GM21526 (cell line): ENCODE measurements around the gene CEP44.
"Not testable (repeated sequence)": the region's sequence is repeated elsewhere in the genome, so short reads cannot be mapped to it uniquely, and the experiment has no call there.

Source experiments
- ATAC-seq: cut with Tn5 transposase; IDR thresholded peaks from one replicate; pipeline ENCODE4 v1.9.1; 2021; ENCODE audit warnings: moderate library complexity; ENCODE audit not compliant: unreplicated experiment, low FRiP score

Gene CEP44

DNA sequence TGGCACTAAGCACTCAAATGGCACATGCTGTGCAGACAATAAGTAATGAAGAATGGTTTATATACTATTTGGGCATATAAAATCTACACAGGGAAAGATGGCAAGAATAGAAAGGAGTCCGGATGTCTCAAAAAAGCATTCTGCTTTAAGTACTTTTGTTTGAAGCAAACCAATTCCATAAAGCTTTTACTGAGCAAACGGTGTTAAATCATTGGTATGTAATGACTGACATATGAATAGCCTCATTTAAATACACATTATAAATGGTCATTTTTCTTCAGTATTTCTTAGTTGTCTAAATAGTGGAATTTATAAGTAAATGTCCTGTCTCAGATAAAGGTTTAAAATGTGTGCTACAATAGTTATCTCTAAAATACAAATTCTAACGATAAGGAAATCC lies 6.3 kb upstream of the CEP44 start:
- no peak for ATAC-seq

GRCh38 chr4:174278467-174278866 lies 5.2 kb upstream of the CEP44 start:
- ATAC-seq, result no peak

DNA sequence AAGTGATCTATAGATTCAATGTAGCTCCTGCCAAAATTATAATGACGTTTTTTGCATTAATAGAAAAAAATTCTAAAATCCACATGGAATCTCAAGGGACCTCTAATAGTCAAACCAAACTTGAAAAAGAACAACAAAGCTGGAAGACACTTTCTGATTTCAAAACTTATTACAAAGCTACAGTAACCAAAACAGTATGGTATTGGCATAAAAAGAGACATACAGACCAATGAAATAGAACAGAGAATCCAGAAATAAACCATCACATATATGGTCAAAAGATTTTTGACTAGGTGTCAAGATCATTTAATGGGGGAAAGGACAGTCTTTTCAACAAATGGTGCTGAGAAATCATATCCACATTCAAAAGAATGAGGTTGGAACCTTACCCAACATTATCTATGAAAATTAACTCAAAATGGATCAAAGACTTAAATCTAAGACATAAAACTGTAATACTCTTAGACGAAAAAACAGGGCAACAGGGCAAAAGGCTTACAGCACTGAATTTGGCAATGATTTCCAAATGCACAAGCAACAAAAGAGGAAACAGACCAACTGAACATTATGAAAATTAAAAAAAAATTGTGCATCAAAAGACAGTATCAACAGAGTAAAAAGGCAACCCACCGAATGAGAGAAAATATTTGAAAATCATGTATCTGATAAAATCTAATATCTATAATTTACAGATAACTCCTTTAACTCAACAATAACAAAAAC lies 4.1 kb upstream of the CEP44 start:
- ATAC-seq, result no peak

DNA sequence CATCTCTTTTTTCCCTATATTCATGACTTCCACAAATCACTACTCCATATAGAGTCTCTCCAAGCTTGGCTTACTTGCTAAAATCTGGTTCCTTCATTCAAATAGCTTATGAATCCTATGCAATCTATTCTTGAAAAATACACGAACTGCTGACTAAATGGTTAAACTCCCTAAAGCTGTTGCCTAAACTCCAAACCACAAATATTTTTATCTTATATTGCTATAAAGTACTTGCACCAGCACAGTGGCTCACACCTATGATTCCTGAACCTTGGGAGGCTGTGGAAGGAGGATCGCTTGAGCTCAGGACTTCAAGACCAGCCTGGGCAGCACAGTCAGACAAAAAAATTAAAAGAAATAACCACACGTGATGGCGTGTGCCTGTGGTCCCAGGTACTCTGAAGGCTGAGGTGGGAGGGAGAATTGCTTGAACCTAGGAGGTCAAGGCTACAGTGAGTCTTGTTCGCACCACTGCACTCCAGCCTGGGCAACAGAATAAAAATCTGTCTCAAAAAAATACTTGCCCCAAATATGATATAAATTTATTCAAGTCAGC lies 2.5 kb upstream of the CEP44 start:
- ATAC-seq, result no peak

GRCh38 chr4:174281901-174282300 lies 1.8 kb upstream of the CEP44 start:
- ATAC-seq, result no peak

DNA sequence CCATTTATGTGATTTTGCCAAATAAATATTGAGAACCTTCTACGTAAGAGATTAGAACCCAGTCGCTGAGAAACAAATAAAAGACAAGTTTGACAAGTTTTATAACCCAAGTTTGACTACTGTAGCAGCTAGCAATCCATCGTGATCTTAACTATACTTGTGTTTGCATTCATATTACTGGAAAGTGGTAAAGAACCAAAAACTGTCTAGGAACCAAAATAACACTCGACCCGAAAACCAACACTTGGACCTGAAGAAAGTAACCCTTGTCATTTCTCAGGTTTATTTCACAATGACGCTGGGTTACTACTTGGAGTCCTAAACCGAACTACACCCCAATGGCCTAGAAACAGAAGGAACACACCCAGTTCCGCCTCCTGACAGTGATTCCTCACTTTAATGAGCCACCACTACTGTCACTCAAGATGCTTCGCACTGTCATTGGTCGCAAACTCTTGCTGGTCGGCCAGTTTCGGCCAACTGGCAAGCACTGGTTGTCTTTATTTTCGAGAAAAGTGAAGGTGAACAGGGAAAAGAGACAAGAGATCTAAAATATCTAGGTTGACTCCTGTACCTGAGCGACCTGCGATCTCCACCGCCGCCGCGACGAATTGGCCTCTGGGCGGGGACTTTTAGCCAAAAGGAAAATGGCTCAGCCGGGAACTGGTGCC lies 740 bp upstream of the CEP44 start:
- peak; percentile 99 for ATAC-seq

- no peak for ATAC-seq
Measured at GRCh38 chr4:174284487-174284886, 776 bp downstream of the CEP44 start.

DNA sequence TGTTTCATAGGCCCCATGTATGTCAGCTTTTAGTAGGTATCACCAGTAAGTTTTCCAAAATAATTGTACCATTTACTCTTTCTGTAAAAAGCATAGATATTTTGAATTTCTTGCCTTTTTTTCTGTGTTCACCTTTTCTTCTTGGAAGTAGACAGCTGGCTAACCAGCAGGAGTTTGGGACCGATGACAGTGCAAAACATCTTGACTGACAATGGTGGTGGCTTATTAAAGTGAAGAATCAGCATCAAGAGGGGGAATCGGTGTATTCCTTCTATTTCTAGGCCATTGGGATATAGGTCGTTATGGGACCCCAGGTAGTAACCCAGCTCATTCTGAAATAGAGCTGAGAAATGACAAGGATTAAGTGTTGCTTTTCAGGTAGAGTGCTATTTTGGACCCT lies 3.2 kb downstream of the CEP44 start:
- no peak for ATAC-seq

DNA sequence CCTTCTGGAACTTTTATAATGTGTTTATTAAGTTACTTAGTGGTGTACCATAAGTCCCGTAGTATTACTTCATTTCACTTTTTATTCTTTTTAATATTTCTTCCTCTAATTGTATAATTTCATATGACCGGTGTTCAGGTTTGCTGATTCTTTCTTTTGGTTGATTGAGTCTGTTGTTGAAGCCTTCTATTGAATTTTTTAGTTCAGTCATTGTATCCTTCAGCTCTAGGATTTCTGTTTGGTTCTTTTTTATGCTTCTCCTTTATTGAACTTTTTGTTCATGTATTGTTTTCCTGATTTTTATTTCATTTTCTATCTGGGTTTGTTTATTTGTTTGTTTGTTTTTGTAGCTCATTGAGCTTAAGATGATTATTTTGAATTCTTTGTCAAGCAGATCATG lies 8.8 kb downstream of the CEP44 start:
- ATAC-seq, result no peak

DNA sequence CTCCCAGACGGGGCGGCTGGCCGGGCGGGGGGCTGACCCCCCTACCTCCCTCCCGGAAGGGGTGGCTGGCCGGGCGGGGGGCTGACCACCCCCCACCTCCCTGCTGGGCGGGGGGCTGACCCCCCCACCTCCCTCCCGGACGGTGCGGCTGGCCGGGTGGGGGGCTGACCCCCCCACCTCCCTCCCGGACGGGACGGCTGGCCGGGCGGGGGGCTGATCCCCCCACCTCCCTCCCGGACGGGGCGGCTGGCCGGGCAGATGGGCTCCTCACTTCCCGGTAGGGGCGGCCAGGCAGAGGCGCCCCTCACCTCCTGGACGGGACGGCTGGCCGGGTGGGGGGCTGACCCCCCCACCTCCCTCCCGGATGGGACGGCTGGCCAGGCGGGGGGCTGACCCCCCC lies 10.9 kb downstream of the CEP44 start:
- ATAC-seq, result not testable (repeated sequence)

DNA sequence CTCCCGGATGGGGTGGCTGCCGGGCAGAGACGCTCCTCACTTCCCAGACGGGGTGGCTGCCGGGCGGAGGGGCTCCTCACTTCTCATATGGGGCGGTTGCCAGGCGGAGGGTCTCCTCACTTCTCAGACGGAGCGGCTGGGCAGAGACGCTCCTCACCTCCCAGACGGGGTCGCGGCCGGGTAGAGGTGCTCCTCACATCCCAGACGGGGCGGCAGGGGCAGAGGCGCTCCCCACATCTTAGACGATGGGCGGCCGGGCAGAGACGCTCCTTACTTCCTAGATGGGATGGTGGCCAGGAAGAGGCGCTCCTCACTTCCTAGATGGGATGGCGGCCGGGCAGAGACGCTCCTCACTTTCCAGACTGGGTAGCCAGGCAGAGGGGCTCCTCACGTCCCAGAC lies 11.4 kb downstream of the CEP44 start:
- ATAC-seq, result not testable (repeated sequence)

DNA sequence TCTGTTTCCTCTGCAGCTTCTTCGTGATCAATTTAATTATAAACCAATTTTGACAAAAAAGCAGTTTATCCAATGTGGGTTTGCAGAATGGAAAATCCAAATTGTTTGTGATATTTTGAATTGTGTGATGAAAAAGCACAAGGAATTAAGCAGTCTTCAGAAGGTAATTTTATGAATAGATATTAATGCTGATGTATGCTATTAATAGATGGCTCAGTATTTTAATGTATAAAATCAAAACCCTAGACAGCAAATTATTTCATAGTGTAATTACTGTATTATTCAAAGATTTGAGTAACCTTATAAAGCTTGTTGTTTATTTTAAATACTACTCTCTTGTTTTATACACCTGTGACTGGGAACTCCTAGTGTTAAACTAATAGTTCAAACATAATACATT lies 20.0 kb downstream of the CEP44 start:
- no peak for ATAC-seq

- no peak for ATAC-seq
Measured at GRCh38 chr4:174304664-174305063, 21.0 kb downstream of the CEP44 start.

GRCh38 chr4:174305961-174306360 lies 22.2 kb downstream of the CEP44 start:
- ATAC-seq, result no peak

DNA sequence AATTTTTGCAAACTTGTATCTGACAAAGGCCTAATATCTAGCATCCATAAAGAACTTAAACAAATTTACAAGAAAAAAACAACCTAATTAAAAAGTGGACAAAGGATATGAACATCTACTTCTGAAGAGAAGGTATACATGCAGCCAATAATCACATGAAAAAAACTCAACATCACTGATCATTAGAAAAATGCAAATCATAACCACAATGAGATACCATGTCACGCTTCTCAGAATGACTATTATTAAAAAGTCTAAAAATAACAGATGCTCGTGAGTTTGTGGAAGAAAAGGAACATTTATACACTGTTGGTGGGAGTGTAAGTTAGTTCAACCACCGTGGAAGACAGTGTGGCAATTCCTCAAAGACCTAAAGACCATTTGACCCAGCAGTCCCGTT lies 24.0 kb downstream of the CEP44 start:
- ATAC-seq, result peak; percentile 48

GRCh38 chr4:174312993-174313392 lies 29.3 kb downstream of the CEP44 start:
- no peak for ATAC-seq

DNA sequence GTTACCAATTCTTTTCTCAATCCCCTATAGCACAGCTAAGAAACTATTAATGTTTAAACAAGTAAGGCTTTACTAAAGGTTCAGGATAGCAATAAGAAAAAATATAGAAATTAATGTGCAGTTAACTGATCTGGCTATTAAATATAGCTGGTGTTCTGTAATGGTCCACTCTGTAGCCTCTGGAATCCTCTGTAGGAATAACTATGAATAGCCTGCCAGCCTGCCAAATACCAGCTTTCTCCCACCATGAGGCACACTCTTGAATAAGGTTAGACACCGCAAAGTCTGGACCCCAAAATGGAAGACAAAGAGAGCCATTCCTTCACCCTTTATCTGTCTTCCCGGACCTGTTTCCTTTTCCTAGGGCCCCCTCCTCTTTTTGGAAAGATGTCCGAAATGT lies 30.6 kb downstream of the CEP44 start:
- ATAC-seq, result no peak

DNA sequence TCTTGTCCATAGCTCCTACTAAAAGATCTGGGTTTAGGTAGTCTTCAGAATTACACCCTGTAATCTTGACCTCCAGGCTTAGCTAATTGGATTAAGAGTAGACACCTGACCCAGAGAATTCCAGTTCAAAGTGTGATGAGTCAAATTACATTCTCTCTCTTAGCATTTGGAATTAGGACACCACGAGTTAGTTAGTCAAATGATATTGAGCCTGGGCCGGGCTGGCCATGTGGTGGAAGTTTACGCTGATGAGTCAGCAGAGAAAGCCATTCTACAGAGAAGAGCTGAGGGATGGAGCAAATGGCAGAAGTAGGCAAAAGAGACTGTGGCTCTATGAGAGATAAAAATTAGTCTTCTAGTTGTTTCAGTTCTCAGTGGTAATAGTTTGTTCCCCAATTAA lies 31.1 kb downstream of the CEP44 start:
- no peak for ATAC-seq

- ATAC-seq, result no peak
Measured at GRCh38 chr4:174316546-174316945, 32.8 kb downstream of the CEP44 start.

DNA sequence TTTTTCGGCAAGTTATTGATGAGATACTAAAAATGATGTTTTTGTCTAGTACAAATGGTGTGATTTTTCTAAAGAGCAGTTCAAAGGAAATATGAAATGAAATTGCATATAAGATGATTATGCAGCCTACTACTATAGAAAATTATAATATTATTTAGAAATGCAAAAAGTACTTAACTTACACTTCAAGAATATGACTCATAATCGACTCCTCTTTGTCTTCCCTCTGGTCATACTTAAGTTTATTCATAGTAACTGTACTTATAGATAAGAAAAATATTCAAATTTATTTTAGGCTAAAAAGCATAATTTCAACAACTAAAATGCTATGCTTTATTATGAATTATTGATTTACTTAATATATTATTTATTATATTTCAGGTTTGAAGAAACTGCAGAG lies 33.2 kb downstream of the CEP44 start:
- ATAC-seq, result no peak

DNA sequence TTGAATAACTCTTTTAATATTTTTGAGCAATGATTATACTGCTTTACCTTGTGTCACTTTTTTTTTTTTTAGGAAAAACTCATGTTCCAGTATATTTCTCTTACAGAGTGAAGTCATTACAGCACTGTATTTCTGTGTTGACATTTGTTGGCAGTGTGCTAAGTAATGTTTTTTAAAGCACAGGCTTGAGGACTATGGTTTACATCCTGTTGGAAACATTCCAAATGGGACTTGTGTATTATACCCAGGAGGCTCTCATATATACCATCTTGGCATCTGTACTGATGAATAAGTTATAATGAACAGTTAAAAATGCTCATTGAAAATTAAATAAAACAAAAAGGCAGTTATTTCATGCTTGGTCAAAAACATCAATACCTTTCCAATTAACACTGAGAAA lies 33.8 kb downstream of the CEP44 start:
- no peak for ATAC-seq
